ENCODE results near the gene DNAH3.
"Not testable (repeated sequence)": the region's sequence is repeated elsewhere in the genome, so short reads cannot be mapped to it uniquely, and the experiment has no call there.

The DNAH3 gene

GRCh38 chr16:20950294-20950693 lies 200.4 kb downstream of the DNAH3 start:
- in situ Hi-C loops (cut with HindIII; ENCODE audit: low sequenced_read_pairs): no loop called here
- DNase-seq (ENCODE audit: low read depth): no peak
- H3K4me3 ChIP-seq (ENCODE audit: low read depth, low read length): no peak overlapping the region
- TF ChIP-seq CTCF (IDR thresholded peaks at IDR 0.05; ENCODE audit: low read depth, low read length, missing control alignments): no peak

- TF ChIP-seq CTCF (IDR thresholded peaks at IDR 0.05; ENCODE audit: low read depth, low read length, missing control alignments): no peak
- in situ Hi-C loops (cut with HindIII; ENCODE audit: low sequenced_read_pairs): no loop called here
These were observed 201.0 kb downstream of the DNAH3 start for GRCh38 chr16:20949660-20950059.

GRCh38 chr16:20948444-20948843 lies 202.2 kb downstream of the DNAH3 start:
- no peak for TF ChIP-seq CTCF (IDR thresholded peaks at IDR 0.05; ENCODE audit: low read depth, low read length, missing control alignments)
- no peak for DNase-seq (ENCODE audit: low read depth)
- H3K4me3 ChIP-seq (ENCODE audit: low read depth, low read length): no peak overlapping the region
- in situ Hi-C loops (cut with HindIII; ENCODE audit: low sequenced_read_pairs): no loop called here

More at GRCh38 chr16:20949660-20950059, 201.0 kb downstream of the DNAH3 start:
- DNase-seq (ENCODE audit: low read depth): no peak
- no peak overlapping the region for H3K4me3 ChIP-seq (ENCODE audit: low read depth, low read length)

GRCh38 chr16:20946015-20946629 lies 204.5 kb downstream of the DNAH3 start:
- TF ChIP-seq CTCF (IDR thresholded peaks at IDR 0.05; ENCODE audit: low read depth, low read length, missing control alignments): no peak
- no peak for DNase-seq (ENCODE audit: low read depth)
- H3K4me3 ChIP-seq (ENCODE audit: low read depth, low read length): no peak overlapping the region
- in situ Hi-C loops (cut with HindIII; ENCODE audit: low sequenced_read_pairs): no loop called here

- H3K4me3 ChIP-seq (ENCODE audit: low read depth, low read length); in situ Hi-C loops (cut with HindIII; ENCODE audit: low sequenced_read_pairs); DNase-seq (ENCODE audit: low read depth): not testable (repeated sequence)
These were observed 205.1 kb downstream of the DNAH3 start for GRCh38 chr16:20945575-20945875.

GRCh38 chr16:20944861-20945574 lies 205.6 kb downstream of the DNAH3 start:
- no peak overlapping the region for H3K4me3 ChIP-seq (ENCODE audit: low read depth, low read length)
- in situ Hi-C loops (cut with HindIII; ENCODE audit: low sequenced_read_pairs): no loop called here
- TF ChIP-seq CTCF (IDR thresholded peaks at IDR 0.05; ENCODE audit: low read depth, low read length, missing control alignments): no peak
- DNase-seq (ENCODE audit: low read depth): no peak

GRCh38 chr16:20942256-20942655 lies 208.4 kb downstream of the DNAH3 start:
- no peak overlapping the region for H3K4me3 ChIP-seq (ENCODE audit: low read depth, low read length)
- in situ Hi-C loops (cut with HindIII; ENCODE audit: low sequenced_read_pairs): no loop called here
- no peak for TF ChIP-seq CTCF (IDR thresholded peaks at IDR 0.05; ENCODE audit: low read depth, low read length, missing control alignments)
- no peak for DNase-seq (ENCODE audit: low read depth)

Measured in astrocyte of the cerebellum (primary cell).